GM12892 (cell line): ENCODE measurements around the gene APOBEC3A.

Experiments
- POLR2A ChIP-seq: IDR thresholded peaks from 2 replicates; pipeline ENCODE4 v1.6.1; 2011; ENCODE audit warnings: low read depth, low read length, control low read depth
- POLR2AphosphoS5 ChIP-seq: IDR thresholded peaks from 2 replicates; pipeline ENCODE4 v1.6.1; 2011; ENCODE audit warnings: low read depth, low read length, control low read depth
- TAF1 ChIP-seq: IDR thresholded peaks from 2 replicates; pipeline ENCODE4 v1.6.1; 2011; ENCODE audit warnings: low read depth, mild to moderate bottlenecking, control low read depth, low read length, borderline replicate concordance

DNA sequence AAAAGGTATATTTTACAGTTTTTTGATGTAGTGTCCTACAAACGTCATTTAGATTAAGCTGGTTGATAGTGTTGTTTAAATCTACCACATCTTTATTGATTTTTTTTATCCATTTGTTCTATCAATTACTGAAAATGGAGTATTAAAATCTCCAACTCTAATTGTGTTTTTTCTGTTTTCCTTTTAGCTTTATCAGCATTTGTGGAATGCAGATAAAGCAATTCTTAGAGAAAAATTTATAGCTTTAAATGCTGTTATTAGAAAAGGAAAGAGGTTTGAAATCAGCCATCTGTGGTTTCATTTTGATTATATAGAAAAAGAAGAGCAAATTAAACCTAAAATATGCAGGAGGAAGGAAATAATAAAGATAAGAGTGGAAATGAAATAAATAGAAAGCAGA, 46.0 kb upstream of the APOBEC3A start:
- no peak for TF ChIP-seq POLR2AphosphoS5
- no peak for TF ChIP-seq POLR2A
- TF ChIP-seq TAF1 = no peak
